Measurements from ENCODE around the gene CPPED1.

CPPED1 gene

GRCh38 chr16:12659871-12660270 lies 143.8 kb downstream of the CPPED1 start:
- H3K14ac ChIP-seq (ENCODE audit: low read length): no peak overlapping the region
- H3K9ac ChIP-seq (ENCODE audit: low read length): no peak overlapping the region
- H3K18ac ChIP-seq (ENCODE audit: low read length): no peak overlapping the region
- no peak overlapping the region for H4K12ac ChIP-seq (ENCODE audit: low read depth, low read length)
- no peaks in the 10 kb centered on the region for H3K79me1 ChIP-seq (ENCODE audit: low read length)
- no peak overlapping the region for H2BK12ac ChIP-seq (ENCODE audit: low read length)
- H3K27me3 ChIP-seq (ENCODE audit: insufficient read depth, low read length): no peaks in the 10 kb centered on the region
- H3K27ac ChIP-seq (ENCODE audit: low read depth, low read length): no peak overlapping the region
- no peak overlapping the region for H3K4ac ChIP-seq (ENCODE audit: low read depth, low read length)
- no CpG with 5 or more reads among the region's 3 CpGs for WGBS (ENCODE audit: extremely low coverage, insufficient coverage, insufficient read length)
- H3K36me3 ChIP-seq (ENCODE audit: control insufficient read depth in 1 of 2, insufficient read depth in 2 of 2, low read length in 2 of 2): no peaks in the 10 kb centered on the region
- H3K9me3 ChIP-seq (ENCODE audit: insufficient read depth, low read depth, low read length): no peaks in the 10 kb centered on the region
- no peaks in the 10 kb centered on the region for H3K79me2 ChIP-seq (ENCODE audit: control insufficient read depth, insufficient read depth, low read length, poor library complexity)
- H3K4me2 ChIP-seq (ENCODE audit: low read length): no peak overlapping the region
- no peak overlapping the region for H2BK5ac ChIP-seq (ENCODE audit: low read depth, low read length, poor library complexity)
- no peak overlapping the region for H2AFZ ChIP-seq (ENCODE audit: insufficient read depth, low read length, poor library complexity)
- H4K91ac ChIP-seq (ENCODE audit: low read depth, low read length): no peak overlapping the region
- H3K23ac ChIP-seq (ENCODE audit: low read length): no peak overlapping the region
- H2AK5ac ChIP-seq (ENCODE audit: low read length): no peak overlapping the region
- H4K8ac ChIP-seq (ENCODE audit: low read depth, low read length): no peak overlapping the region
- H3K4me1 ChIP-seq (ENCODE audit: control insufficient read depth in 1 of 2, insufficient read depth in 2 of 2, low read length in 2 of 2): peaks cover 0 to 3% of the 10 kb centered on the region in 2 experiments
- H3K4me3 ChIP-seq (ENCODE audit: low read depth, low read length): no peak overlapping the region
- DNase-seq: no peak
- no peak overlapping the region for H2BK120ac ChIP-seq (ENCODE audit: insufficient read depth, low read length, poor library complexity)

DNA sequence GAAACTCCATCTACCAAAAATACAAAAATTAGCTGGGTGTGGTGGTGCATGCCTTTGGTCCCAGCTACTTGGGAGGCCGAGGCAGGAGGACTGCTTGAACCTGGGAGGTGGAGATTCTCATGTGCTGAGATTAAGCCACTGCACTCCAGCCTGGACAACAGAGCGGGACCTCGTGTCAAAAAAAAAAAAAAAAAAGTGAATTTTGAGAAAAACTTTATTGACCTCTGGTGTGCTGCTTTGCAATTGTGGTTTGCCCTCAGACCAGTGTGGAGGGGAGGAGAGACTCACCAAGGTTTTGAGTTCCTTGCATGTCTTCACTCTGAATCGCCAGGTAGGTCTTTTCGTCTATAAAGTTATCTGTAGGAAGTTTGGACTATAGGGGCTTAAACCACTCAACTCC lies 145.2 kb downstream of the CPPED1 start:
- Histone ChIP-seq H2AFZ (ENCODE audit: insufficient read depth, low read length, poor library complexity) (no peak overlapping the region), H3K4me2 (ENCODE audit: low read length) (no peak overlapping the region), H2BK5ac (ENCODE audit: low read depth, low read length, poor library complexity) (no peak overlapping the region), H3K79me2 (ENCODE audit: control insufficient read depth, insufficient read depth, low read length, poor library complexity) (no peaks in the 10 kb centered on the region), H3K9ac (ENCODE audit: low read length) (no peak overlapping the region), H4K12ac (ENCODE audit: low read depth, low read length) (no peak overlapping the region), H3K4me3 (ENCODE audit: low read depth, low read length) (no peak overlapping the region), H3K9me3 (ENCODE audit: insufficient read depth, low read depth, low read length) (no peaks in the 10 kb centered on the region), H3K27me3 (ENCODE audit: insufficient read depth, low read length) (no peaks in the 10 kb centered on the region), H3K4me1 (ENCODE audit: control insufficient read depth in 1 of 2, insufficient read depth in 2 of 2, low read length in 2 of 2) (peaks cover 0 to 6% of the 10 kb centered on the region in 2 experiments), H3K4ac (ENCODE audit: low read depth, low read length) (no peak overlapping the region), H3K36me3 (ENCODE audit: control insufficient read depth in 1 of 2, insufficient read depth in 2 of 2, low read length in 2 of 2) (no peaks in the 10 kb centered on the region), H3K79me1 (ENCODE audit: low read length) (no peaks in the 10 kb centered on the region), H3K18ac (ENCODE audit: low read length) (no peak overlapping the region), H4K8ac (ENCODE audit: low read depth, low read length) (no peak overlapping the region), H3K27ac (ENCODE audit: low read depth, low read length) (no peak overlapping the region), H4K91ac (ENCODE audit: low read depth, low read length) (no peak overlapping the region), H3K23ac (ENCODE audit: low read length) (no peak overlapping the region), H2BK12ac (ENCODE audit: low read length) (no peak overlapping the region), H3K14ac (ENCODE audit: low read length) (no peak overlapping the region), H2AK5ac (ENCODE audit: low read length) (no peak overlapping the region), H2BK120ac (ENCODE audit: insufficient read depth, low read length, poor library complexity) (no peak overlapping the region)
- DNase-seq: no peak
- WGBS (ENCODE audit: extremely low coverage, insufficient coverage, insufficient read length): no CpG with 5 or more reads among the region's 5 CpGs

GRCh38 chr16:12655537-12655936 lies 148.2 kb downstream of the CPPED1 start:
- Histone ChIP-seq H3K4ac (ENCODE audit: low read depth, low read length) (no peak overlapping the region), H2BK5ac (ENCODE audit: low read depth, low read length, poor library complexity) (no peak overlapping the region), H2BK120ac (ENCODE audit: insufficient read depth, low read length, poor library complexity) (no peak overlapping the region), H3K9ac (ENCODE audit: low read length) (no peak overlapping the region), H3K27ac (ENCODE audit: low read depth, low read length) (no peak overlapping the region), H3K14ac (ENCODE audit: low read length) (no peak overlapping the region), H3K9me3 (ENCODE audit: insufficient read depth, low read depth, low read length) (no peaks in the 10 kb centered on the region), H3K79me1 (ENCODE audit: low read length) (no peaks in the 10 kb centered on the region), H3K79me2 (ENCODE audit: control insufficient read depth, insufficient read depth, low read length, poor library complexity) (no peaks in the 10 kb centered on the region), H3K4me3 (ENCODE audit: low read depth, low read length) (no peak overlapping the region), H3K27me3 (ENCODE audit: insufficient read depth, low read length) (no peaks in the 10 kb centered on the region), H2AFZ (ENCODE audit: insufficient read depth, low read length, poor library complexity) (no peak overlapping the region), H2AK5ac (ENCODE audit: low read length) (no peak overlapping the region), H2BK12ac (ENCODE audit: low read length) (no peak overlapping the region), H4K91ac (ENCODE audit: low read depth, low read length) (no peak overlapping the region), H3K4me1 (ENCODE audit: control insufficient read depth in 1 of 2, insufficient read depth in 2 of 2, low read length in 2 of 2) (peaks cover 0 to 6% of the 10 kb centered on the region in 2 experiments), H3K4me2 (ENCODE audit: low read length) (no peak overlapping the region), H3K18ac (ENCODE audit: low read length) (no peak overlapping the region), H3K36me3 (ENCODE audit: control insufficient read depth in 1 of 2, insufficient read depth in 2 of 2, low read length in 2 of 2) (no peaks in the 10 kb centered on the region), H3K23ac (ENCODE audit: low read length) (no peak overlapping the region), H4K12ac (ENCODE audit: low read depth, low read length) (no peak overlapping the region), H4K8ac (ENCODE audit: low read depth, low read length) (no peak overlapping the region)
- no CpG with 5 or more reads among the region's 11 CpGs for WGBS (ENCODE audit: extremely low coverage, insufficient coverage, insufficient read length)
- no peak for DNase-seq

- H2AFZ ChIP-seq (ENCODE audit: insufficient read depth, low read length, poor library complexity): no peak overlapping the region
- no peak overlapping the region for H2AK5ac ChIP-seq (ENCODE audit: low read length)
- H3K14ac ChIP-seq (ENCODE audit: low read length): no peak overlapping the region
- H4K12ac ChIP-seq (ENCODE audit: low read depth, low read length): no peak overlapping the region
- H3K27me3 ChIP-seq (ENCODE audit: insufficient read depth, low read length): no peaks in the 10 kb centered on the region
- H3K23ac ChIP-seq (ENCODE audit: low read length): no peak overlapping the region
- no peaks in the 10 kb centered on the region for H3K79me1 ChIP-seq (ENCODE audit: low read length)
- H4K91ac ChIP-seq (ENCODE audit: low read depth, low read length): no peak overlapping the region
- no peak overlapping the region for H3K4me3 ChIP-seq (ENCODE audit: low read depth, low read length)
- no peak overlapping the region for H3K4me2 ChIP-seq (ENCODE audit: low read length)
- H3K9ac ChIP-seq (ENCODE audit: low read length): no peak overlapping the region
- no CpG with 5 or more reads among the region's 2 CpGs for WGBS (ENCODE audit: extremely low coverage, insufficient coverage, insufficient read length)
- H3K9me3 ChIP-seq (ENCODE audit: insufficient read depth, low read depth, low read length): no peaks in the 10 kb centered on the region
- H3K4ac ChIP-seq (ENCODE audit: low read depth, low read length): no peak overlapping the region
- H3K79me2 ChIP-seq (ENCODE audit: control insufficient read depth, insufficient read depth, low read length, poor library complexity): no peaks in the 10 kb centered on the region
- H2BK12ac ChIP-seq (ENCODE audit: low read length): no peak overlapping the region
- DNase-seq: no peak
- peaks cover 0 to 6% of the 10 kb centered on the region in 2 experiments for H3K4me1 ChIP-seq (ENCODE audit: control insufficient read depth in 1 of 2, insufficient read depth in 2 of 2, low read length in 2 of 2)
- H4K8ac ChIP-seq (ENCODE audit: low read depth, low read length): no peak overlapping the region
- H3K36me3 ChIP-seq (ENCODE audit: control insufficient read depth in 1 of 2, insufficient read depth in 2 of 2, low read length in 2 of 2): no peaks in the 10 kb centered on the region
- no peak overlapping the region for H3K27ac ChIP-seq (ENCODE audit: low read depth, low read length)
- H2BK120ac ChIP-seq (ENCODE audit: insufficient read depth, low read length, poor library complexity): no peak overlapping the region
- no peak overlapping the region for H3K18ac ChIP-seq (ENCODE audit: low read length)
- H2BK5ac ChIP-seq (ENCODE audit: low read depth, low read length, poor library complexity): no peak overlapping the region
Observed at GRCh38 chr16:12653820-12654392, 149.8 kb downstream of the CPPED1 start.

Measured in trophoblast cell (in vitro differentiated cells and primary cell).